ENCODE data around the gene A3GALT2.

- no peak for TF ChIP-seq CTCF (conservative IDR thresholded peaks at IDR 0.05)
- no peak for TF ChIP-seq ZFX (IDR thresholded peaks at IDR 0.05)
These were observed 56.9 kb downstream of the A3GALT2 start for GRCh38 chr1:33263890-33264504.
